HT-29 (cell line): Measurements from ENCODE around the gene PRIMPOL. TPM values are rescaled to one million over a fixed set of nuclear protein-coding genes. Genes with fewer than 3 reads are reported as not detected.
"Not testable (repeated sequence)": the region's sequence is repeated elsewhere in the genome, so short reads cannot be mapped to it uniquely, and the experiment has no call there.

Experiments
- DNase-seq: peaks from one replicate; pipeline ENCODE4 v3.0.0-alpha.2; 2015; ENCODE audit warnings: low spot score
- total RNA-seq: library from RNA; depleted of rRNA; stranded (reverse); fragments of >200 nt; shearing (Covaris generic); gene quantifications from 2 replicates; pipeline ENCODE4 v1.2.3, GENCODE V29; 2014

The PRIMPOL gene
- total RNA-seq, 1 experiment from 2014 or later = 1.9 TPM

GRCh38 chr4:184636144-184636543 lies 13.4 kb upstream of the PRIMPOL start:
- DNase-seq = no peak

- DNase-seq = no peak
Measured at GRCh38 chr4:184636897-184637296, 12.6 kb upstream of the PRIMPOL start.

DNA sequence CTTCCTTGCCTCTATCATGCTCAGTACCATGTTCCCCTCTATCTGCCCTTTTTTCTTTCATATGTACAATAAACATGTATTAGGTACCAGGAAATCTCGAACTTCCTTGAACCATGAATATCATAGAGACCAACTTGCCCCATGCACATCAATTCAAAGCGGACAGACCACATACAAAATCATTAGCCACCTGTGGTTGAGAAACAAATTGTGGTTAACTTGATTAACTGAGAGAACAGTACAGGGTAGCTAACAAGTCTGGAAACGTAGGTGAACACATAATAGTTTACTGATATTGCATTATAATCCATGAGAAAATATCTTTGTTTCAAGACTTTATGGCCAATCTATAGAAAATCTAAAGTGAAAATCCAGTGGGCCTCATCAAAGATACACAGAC lies 8.5 kb upstream of the PRIMPOL start:
- no peak for DNase-seq

DNA sequence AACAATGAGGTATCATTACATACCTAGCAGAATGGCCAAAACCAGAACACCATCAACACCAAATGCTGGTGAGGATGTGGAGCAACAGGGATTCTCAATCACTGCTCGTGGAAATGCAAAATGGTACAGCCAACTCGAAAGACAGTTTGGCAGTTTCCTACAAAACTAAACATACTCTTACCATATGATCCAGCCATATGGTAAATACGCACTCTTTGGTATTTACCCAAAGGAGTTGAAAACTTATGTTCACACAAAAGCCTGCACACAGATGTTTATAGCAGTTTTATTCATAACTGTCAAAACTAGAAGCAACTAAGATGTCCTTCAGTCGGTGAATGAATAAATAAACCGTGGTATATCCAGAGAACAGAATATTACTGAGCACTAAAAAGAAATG lies 8.1 kb upstream of the PRIMPOL start:
- no peak for DNase-seq

- DNase-seq = no peak
Measured at GRCh38 chr4:184643731-184644130, 5.8 kb upstream of the PRIMPOL start.

DNA sequence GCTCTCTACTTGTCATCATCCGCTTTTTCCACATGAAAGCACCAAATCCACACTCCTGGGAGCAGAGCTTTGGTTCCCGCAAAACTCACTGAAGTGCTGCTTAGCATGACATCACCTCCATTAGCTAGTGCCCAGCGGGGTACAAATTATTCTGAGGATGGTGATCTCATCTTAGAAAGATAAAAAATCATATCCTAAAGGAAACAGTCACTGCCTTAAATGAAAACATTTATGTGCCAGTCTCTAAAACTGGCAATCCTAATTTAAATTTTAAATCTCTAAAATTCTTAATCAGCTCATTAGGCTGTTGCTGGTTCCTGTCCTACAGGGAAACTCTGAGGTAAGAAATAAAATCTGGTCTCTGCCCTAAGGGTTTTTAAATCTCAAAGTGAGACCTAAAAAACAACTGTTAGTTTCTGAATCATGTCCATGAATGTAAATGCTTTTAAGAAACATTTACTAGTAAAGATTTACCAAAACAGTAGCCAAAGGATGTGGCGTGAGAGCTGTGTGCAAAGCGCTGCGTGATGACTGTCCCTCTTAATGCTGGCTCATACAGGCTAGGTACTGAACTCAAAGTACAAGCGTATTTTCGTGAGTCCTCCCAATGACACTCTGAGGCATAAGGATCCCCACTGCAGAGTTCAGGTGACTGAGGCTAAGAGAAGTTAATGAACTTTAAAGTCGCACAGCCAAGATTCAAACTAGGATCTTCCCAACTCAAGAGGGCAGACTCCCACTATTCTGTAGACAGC lies 4.8 kb upstream of the PRIMPOL start:
- no peak for DNase-seq

GRCh38 chr4:184645904-184646610 lies 3.5 kb upstream of the PRIMPOL start:
- no peak for DNase-seq

GRCh38 chr4:184647266-184648053 lies 2.1 kb upstream of the PRIMPOL start:
- DNase-seq = no peak

GRCh38 chr4:184648054-184648312 lies 1.6 kb upstream of the PRIMPOL start:
- DNase-seq = peak; percentile 42

GRCh38 chr4:184648313-184649025 lies 1.1 kb upstream of the PRIMPOL start:
- peak; percentile 50 for DNase-seq

DNA sequence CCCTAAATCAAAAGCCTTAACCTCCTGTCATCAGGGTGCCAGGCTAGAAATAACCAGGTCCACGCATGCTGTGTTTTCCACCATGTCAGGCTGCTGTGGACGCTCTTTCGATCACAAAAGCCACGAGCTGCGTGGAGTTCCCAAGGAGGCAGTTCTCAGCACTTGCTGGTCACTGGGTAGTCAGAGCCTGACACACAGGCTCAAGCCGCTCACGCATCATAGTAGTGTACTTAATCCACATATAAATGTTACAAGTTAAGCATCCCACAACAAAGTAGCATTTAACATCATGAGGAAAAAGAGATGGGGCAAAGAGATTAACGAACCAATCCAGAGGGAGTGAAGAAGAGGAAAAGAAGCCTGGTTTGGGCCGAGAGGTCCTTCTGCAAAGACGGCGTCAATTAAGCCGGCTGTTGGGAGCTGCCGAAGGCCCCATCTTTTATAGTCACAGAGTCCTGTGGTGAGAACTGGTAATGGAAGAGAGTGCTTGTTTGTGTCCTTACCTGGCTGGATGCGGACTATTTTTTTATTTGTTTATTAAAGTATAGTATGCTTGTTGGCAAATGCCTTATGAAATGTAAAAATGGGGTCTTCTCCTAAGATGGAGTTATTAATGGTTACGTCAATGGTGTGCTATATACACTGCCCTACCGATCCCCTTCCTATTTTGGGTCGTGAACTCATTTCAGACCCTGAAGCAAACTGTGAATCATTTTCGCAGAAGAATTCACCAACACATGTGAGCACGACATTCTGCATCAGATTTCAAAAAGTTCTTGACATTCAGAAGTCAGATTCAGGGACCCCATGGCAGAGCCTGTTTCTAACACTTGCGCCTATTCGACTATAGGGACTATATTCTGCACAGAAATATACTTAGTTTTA lies 675 bp downstream of the PRIMPOL start:
- DNase-seq = peak; percentile 46

- no peak for DNase-seq
Measured at GRCh38 chr4:184651899-184652298, 2.4 kb downstream of the PRIMPOL start.

DNA sequence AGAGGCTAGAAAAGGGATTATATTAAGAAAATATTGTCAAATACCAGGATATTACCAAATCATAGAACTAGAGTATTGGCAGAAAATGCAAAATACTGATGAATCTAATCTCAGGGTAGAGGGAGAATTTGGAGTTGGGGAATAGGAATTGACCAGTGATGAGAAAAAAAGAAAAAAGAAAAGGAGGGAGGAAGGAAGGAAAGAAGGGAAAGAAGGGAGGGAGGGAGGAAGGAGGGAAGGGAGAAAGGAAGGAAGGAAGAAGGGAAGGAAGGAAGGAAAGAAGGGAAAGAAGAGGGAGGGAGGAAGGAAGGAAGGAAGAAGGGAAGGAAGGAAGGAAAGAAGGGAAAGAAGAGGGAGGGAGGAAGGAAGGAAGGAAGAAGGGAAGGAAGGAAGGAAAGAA lies 3.1 kb downstream of the PRIMPOL start:
- DNase-seq = not testable (repeated sequence)

- no peak for DNase-seq
Measured at GRCh38 chr4:184653650-184654049, 4.1 kb downstream of the PRIMPOL start.

- no peak for DNase-seq
Measured at GRCh38 chr4:184655889-184656869, 6.6 kb downstream of the PRIMPOL start.

DNA sequence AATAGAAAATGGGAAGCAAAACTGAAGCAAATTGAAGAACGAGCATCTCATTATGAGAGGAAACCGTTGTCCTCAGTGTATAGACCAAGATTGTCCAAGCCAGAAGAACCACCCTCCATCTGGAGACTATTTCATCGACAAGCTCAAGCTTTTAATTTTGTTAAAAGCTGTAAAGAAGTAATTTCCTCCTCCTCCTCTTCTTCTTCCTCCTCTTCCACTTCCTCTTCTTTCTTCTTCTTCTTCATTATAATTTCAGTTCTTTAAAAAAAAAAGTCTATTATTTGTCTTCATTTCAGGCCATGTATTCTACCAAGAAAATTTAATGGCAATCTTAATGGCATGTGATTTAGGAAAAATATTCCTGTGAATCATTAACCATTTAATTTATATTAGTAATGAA lies 7.6 kb downstream of the PRIMPOL start:
- no peak for DNase-seq

- not testable (repeated sequence) for DNase-seq
Measured at GRCh38 chr4:184657820-184658219, 8.3 kb downstream of the PRIMPOL start.

- no peak for DNase-seq
Measured at GRCh38 chr4:184660978-184661377, 11.4 kb downstream of the PRIMPOL start.

GRCh38 chr4:184662236-184662635 lies 12.7 kb downstream of the PRIMPOL start:
- no peak for DNase-seq
